CD4-positive, alpha-beta T cell (primary cell): ENCODE measurements around the gene DHPS. TPM values are rescaled to one million over a fixed set of nuclear protein-coding genes. Genes with fewer than 3 reads are reported as not detected.
A peak's percentile ranks its signal among the peaks of the same experiment; 100 is the strongest.

ENCODE experiments used
- ATAC-seq: fragments of 200-7000 bp; cut with Tn5 transposase; one replicate; pipeline ENCODE4 v1.10.0; 2022; ENCODE audit warnings: mild to moderate bottlenecking; ENCODE audit not compliant: poor library complexity
- CTCF ChIA-PET: fragments of 350-600 bp; sonication (Branson Sonifier 250); formaldehyde crosslinking; loops from one replicate; lab custom pipeline; 2021; ENCODE audit warnings: antibody characterized with exemption, inconsistent platforms; lab: Charles Lee
- POLR2A ChIA-PET: fragments of 350-600 bp; sonication (Branson Sonifier 250); formaldehyde crosslinking; loops from one replicate; lab custom pipeline; 2021; ENCODE audit warnings: antibody characterized with exemption, inconsistent platforms; lab: Charles Lee
- DNase-seq, 14 experiments: peaks; one replicate each; pipeline ENCODE4 v3.0.0-alpha.2; 2013 to 2020; ENCODE audit warnings: mixed read lengths in 2 of 14
- H3K27ac ChIP-seq, 2 donors: one replicate each; pipeline versions ENCODE4 v1.5.1 to v1.7.0; 2013; ENCODE audit warnings: low read length in 2 of 2, low read depth in 1 of 2, mild to moderate bottlenecking in 1 of 2
- H3K27me3 ChIP-seq, 2 experiments: 1 replicate in 1 of 2; 2 replicates in 1 of 2; pipeline versions ENCODE4 v1.6.1 to v1.7.0; 2013; ENCODE audit warnings: low read length in 2 of 2, control low read depth in 1 of 2, mild to moderate bottlenecking in 1 of 2, moderate library complexity in 1 of 2; ENCODE audit not compliant: insufficient read depth in 2 of 2, control insufficient read depth in 1 of 2
- H3K36me3 ChIP-seq: one replicate; pipeline ENCODE4 v1.6.1; 2013; ENCODE audit warnings: low read length, control low read depth; ENCODE audit not compliant: insufficient read depth
- H3K4me1 ChIP-seq: one replicate; pipeline ENCODE4 v1.6.1; 2013; ENCODE audit warnings: low read length, control low read depth; ENCODE audit not compliant: insufficient read depth
- H3K4me3 ChIP-seq: one replicate; pipeline ENCODE4 v1.5.1; 2013; ENCODE audit warnings: mild to moderate bottlenecking, low read length, moderate library complexity
- H3K9me3 ChIP-seq, 2 experiments: 1 replicate in 1 of 2; 2 replicates in 1 of 2; pipeline versions ENCODE4 v1.6.1 to v1.7.0; 2013; ENCODE audit warnings: low read length in 2 of 2, mild to moderate bottlenecking in 2 of 2, control low read depth in 1 of 2, moderate library complexity in 1 of 2; ENCODE audit not compliant: control insufficient read depth in 1 of 2, insufficient read depth in 1 of 2
- H3K27ac Mint-ChIP-seq: one replicate; pipeline ENCODE4 v1.8.0; 2020; ENCODE audit warnings: mixed read lengths
- H3K27me3 Mint-ChIP-seq: one replicate; pipeline ENCODE4 v1.8.0; 2021; ENCODE audit warnings: mixed read lengths
- H3K36me3 Mint-ChIP-seq: one replicate; pipeline ENCODE4 v1.8.0; 2021; ENCODE audit warnings: low read depth, mixed read lengths
- H3K4me1 Mint-ChIP-seq: one replicate; pipeline ENCODE4 v1.8.0; 2021; ENCODE audit warnings: low read depth, mixed read lengths
- H3K4me3 Mint-ChIP-seq: one replicate; pipeline ENCODE4 v1.8.0; 2020; ENCODE audit warnings: mild to moderate bottlenecking, mixed read lengths
- H3K9me3 Mint-ChIP-seq: one replicate; pipeline ENCODE4 v1.8.0; 2020; ENCODE audit warnings: mixed read lengths
- intact Hi-C, 2 experiments: fragments of 100-400 bp; cut with DNase I in 1 of 2; cut with micrococcal nuclease in 1 of 2; formaldehyde crosslinking; loops; one replicate each; pipeline versions ENCODE4 v1.15.1 to v1.9.0; 2023 to 2025; cut with DNase I, micrococcal nuclease
- total RNA-seq, 174 experiments: library from RNA in 2 of 174; stranded (reverse) in 2 of 174; gene quantifications; one replicate each; pipeline ENCODE4 v1.2.3 and lab custom pipeline; 2021 to 2026
- TF ChIP-seq, protein P1 (sequence below): fragments of 200-600 bp; IDR thresholded peaks from one replicate; pipeline ENCODE4 v1.8.0; 2022; ENCODE audit warnings: antibody characterized with exemption, mild to moderate bottlenecking

DHPS gene
- total RNA-seq, 2 experiments from 2014 or later, result 112 to 113 TPM

DNA sequence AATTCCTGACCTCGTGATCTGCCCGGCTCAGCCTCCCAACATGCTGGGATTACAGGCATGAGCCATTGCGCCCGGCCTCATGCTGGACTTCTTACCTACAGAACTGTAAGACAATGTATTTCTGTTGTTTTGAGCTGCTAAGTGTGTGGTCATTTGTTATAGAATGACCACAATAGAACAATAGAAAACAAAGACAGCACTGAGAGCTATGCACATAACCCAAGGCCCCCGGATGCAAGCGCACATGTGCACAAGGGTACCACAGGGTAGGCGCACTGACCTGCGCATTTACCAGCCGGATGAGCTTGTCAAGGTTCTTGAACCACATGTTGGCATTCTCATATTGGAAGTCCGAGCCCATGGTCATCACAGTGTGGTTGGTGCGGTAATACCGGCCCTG is 20.7 kb downstream of the DHPS start:
- ATAC-seq, result no peak
- intact Hi-C loops, result no loop called here
- H3K36me3 Mint-ChIP-seq, result peaks cover 75% of the 10 kb centered on the region

DNA sequence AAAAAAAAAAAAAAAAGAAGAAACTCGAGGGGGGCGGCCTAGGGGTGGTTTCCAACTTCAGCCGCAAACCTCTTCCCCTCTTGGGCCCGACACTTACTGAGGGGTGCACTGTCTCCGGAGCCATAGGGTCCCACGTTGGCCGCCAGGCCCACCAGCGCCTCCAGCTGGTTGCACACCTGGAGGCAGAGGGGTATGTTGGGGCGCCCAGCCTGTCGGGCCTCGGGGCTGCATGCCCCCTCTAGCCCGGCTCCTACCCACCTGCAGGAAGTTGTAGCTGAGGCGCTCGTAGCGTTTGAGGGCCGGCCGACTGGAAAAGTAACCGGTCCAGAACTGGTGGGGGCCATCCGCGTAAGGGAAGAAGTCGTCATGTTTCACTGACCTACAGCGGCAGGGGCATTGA is 23.7 kb downstream of the DHPS start:
- Histone ChIP-seq H3K9me3 (no peaks in the 10 kb centered on the region), H3K36me3 (peaks cover 79% of the 10 kb centered on the region), H3K27me3 (no peaks in the 10 kb centered on the region), H3K27ac (no peak overlapping the region), H3K4me3 (no peak overlapping the region), H3K4me1 (no peaks in the 10 kb centered on the region)
- no peak overlapping the region for H3K4me3 Mint-ChIP-seq
- CTCF ChIA-PET, result no interaction called here
- intact Hi-C loops, result no loop called here
- DNase-seq (no peak), ATAC-seq (no peak)
- no peaks in the 10 kb centered on the region for H3K27me3 Mint-ChIP-seq
- H3K36me3 Mint-ChIP-seq, result peaks cover 69% of the 10 kb centered on the region
- no peak overlapping the region for H3K27ac Mint-ChIP-seq
- TF ChIP-seq, protein P1, sequence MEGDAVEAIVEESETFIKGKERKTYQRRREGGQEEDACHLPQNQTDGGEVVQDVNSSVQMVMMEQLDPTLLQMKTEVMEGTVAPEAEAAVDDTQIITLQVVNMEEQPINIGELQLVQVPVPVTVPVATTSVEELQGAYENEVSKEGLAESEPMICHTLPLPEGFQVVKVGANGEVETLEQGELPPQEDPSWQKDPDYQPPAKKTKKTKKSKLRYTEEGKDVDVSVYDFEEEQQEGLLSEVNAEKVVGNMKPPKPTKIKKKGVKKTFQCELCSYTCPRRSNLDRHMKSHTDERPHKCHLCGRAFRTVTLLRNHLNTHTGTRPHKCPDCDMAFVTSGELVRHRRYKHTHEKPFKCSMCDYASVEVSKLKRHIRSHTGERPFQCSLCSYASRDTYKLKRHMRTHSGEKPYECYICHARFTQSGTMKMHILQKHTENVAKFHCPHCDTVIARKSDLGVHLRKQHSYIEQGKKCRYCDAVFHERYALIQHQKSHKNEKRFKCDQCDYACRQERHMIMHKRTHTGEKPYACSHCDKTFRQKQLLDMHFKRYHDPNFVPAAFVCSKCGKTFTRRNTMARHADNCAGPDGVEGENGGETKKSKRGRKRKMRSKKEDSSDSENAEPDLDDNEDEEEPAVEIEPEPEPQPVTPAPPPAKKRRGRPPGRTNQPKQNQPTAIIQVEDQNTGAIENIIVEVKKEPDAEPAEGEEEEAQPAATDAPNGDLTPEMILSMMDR, result no peak
- POLR2A ChIA-PET, result no interaction called here
- no peaks in the 10 kb centered on the region for H3K4me1 Mint-ChIP-seq
- no peaks in the 10 kb centered on the region for H3K9me3 Mint-ChIP-seq

More for the DNA sequence above, 20.7 kb downstream of the DHPS start:
- H3K27ac Mint-ChIP-seq, result no peak overlapping the region
- peaks cover 23% of the 10 kb centered on the region for H3K4me1 ChIP-seq
- no peaks in the 10 kb centered on the region for H3K9me3 ChIP-seq
- DNase-seq, result no peak
- peaks cover 20% of the 10 kb centered on the region for H3K4me1 Mint-ChIP-seq
- TF ChIP-seq, protein P1, result no peak
- H3K9me3 Mint-ChIP-seq, result no peaks in the 10 kb centered on the region
- no peaks in the 10 kb centered on the region for H3K27me3 Mint-ChIP-seq
- peaks cover 78% of the 10 kb centered on the region for H3K36me3 ChIP-seq
- no peak overlapping the region for H3K4me3 ChIP-seq
- H3K4me3 Mint-ChIP-seq, result no peak overlapping the region
- H3K27ac ChIP-seq, result no peak overlapping the region
- ChIA-PET POLR2A (no interaction called here), CTCF (no interaction called here)
- H3K27me3 ChIP-seq, result no peaks in the 10 kb centered on the region

DNA sequence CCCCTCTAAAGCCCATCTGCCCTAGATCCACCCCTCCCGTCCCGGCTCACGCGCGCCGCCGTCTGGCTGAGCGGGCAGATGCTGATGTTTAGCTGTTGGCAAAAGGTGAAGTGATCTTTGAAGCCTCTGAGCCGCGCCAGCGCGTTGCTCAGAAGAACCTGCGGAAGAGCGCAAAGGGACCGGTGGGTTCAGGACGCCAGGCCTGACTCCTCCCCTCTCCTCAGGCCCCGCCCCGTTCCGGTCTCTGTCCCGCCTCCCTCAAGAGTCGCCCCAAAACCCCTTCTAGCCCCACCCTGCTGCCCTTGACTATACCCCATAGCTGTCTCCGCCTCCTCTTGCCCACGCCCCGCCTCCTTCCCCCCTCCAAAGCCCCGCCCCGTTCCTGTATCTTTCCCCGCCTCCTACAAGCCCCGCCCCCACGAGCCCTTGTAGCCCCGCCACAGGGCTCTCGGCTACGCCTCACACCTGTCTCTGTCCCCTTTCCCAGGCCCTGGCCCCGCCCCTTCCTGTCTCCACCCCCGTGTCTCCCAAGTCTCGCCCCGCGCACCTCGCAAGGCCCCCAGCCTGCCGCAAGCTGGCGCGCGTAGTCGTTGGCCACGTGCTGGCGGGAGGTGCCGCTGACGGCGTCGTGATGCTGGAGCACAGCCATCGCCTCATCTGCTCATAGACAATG is 24.6 kb downstream of the DHPS start:
- Mint-ChIP-seq H3K36me3 (peaks cover 67% of the 10 kb centered on the region), H3K9me3 (no peaks in the 10 kb centered on the region), H3K4me3 (no peak overlapping the region), H3K27me3 (no peaks in the 10 kb centered on the region), H3K4me1 (no peaks in the 10 kb centered on the region), H3K27ac (no peak overlapping the region)
- ATAC-seq, result no peak
- peaks cover 74% of the 10 kb centered on the region for H3K36me3 ChIP-seq
- intact Hi-C loops, result no loop called here
- ChIA-PET POLR2A (no interaction called here), CTCF (no interaction called here)
- H3K27ac ChIP-seq, result no peak overlapping the region
- no peak overlapping the region for H3K4me3 ChIP-seq
- no peaks in the 10 kb centered on the region for H3K9me3 ChIP-seq
- no peaks in the 10 kb centered on the region for H3K4me1 ChIP-seq
- TF ChIP-seq, protein P1, result no peak
- peak in 2 of 14 experiments; percentile 26 to 47 for DNase-seq
- no peaks in the 10 kb centered on the region for H3K27me3 ChIP-seq
